B cell (primary cell): ENCODE measurements around the gene WWTR1.

ENCODE experiments used
- EZH2 ChIP-seq: IDR thresholded peaks from 2 replicates; pipeline ENCODE4 v1.6.1; 2012; ENCODE audit warnings: borderline replicate concordance, low read depth, mild to moderate bottlenecking, moderate library complexity, low read length; ENCODE audit not compliant: insufficient read depth, poor library complexity, severe bottlenecking
- TF ChIP-seq, protein P1 (sequence below): fragments of 200-600 bp; IDR thresholded peaks from one replicate; pipeline ENCODE4 v1.8.0; 2022; ENCODE audit warnings: antibody characterized with exemption, mild to moderate bottlenecking

DNA sequence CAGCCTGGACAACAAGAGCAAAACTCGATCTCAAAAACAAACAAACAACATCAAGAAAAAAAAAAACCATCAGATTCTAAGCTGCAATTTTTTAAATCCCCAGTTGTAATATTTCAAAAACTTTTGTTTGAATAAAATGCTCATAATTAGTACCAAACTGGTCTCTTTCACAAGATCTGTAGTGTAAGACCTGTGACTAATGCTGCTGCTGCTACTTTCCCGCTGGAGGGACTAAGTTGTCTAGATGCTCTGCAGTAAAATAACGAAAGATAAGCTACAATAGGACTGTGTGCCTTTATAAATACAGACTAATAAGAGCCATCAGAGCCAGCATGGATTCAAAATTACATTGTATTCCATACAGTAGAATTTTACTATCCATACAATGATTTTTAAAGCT, 137.9 kb downstream of the WWTR1 start:
- TF ChIP-seq, protein P1, sequence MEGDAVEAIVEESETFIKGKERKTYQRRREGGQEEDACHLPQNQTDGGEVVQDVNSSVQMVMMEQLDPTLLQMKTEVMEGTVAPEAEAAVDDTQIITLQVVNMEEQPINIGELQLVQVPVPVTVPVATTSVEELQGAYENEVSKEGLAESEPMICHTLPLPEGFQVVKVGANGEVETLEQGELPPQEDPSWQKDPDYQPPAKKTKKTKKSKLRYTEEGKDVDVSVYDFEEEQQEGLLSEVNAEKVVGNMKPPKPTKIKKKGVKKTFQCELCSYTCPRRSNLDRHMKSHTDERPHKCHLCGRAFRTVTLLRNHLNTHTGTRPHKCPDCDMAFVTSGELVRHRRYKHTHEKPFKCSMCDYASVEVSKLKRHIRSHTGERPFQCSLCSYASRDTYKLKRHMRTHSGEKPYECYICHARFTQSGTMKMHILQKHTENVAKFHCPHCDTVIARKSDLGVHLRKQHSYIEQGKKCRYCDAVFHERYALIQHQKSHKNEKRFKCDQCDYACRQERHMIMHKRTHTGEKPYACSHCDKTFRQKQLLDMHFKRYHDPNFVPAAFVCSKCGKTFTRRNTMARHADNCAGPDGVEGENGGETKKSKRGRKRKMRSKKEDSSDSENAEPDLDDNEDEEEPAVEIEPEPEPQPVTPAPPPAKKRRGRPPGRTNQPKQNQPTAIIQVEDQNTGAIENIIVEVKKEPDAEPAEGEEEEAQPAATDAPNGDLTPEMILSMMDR, result no peak
- no peak for TF ChIP-seq EZH2
